ENCODE results near the gene ASB18. TPM values are rescaled to one million over a fixed set of nuclear protein-coding genes. Genes with fewer than 3 reads are reported as not detected.

The ASB18 gene
- total RNA-seq, 1 experiment from 2014 or later, result not detected

GRCh38 chr2:236215761-236216333 is 48.4 kb downstream of the ASB18 start:
- Histone ChIP-seq H3K4me3 (ENCODE audit: low read depth in 2 of 2, low read length in 2 of 2) (no peak overlapping the region), H3K4me1 (ENCODE audit: control insufficient read depth, insufficient read depth, low read length) (no peaks in the 10 kb centered on the region), H3K9me3 (ENCODE audit: control insufficient read depth, insufficient read depth, low read depth, low read length) (no peaks in the 10 kb centered on the region), H3K27ac (ENCODE audit: low read length) (no peak overlapping the region), H3K36me3 (ENCODE audit: control insufficient read depth, insufficient read depth, low read length) (no peaks in the 10 kb centered on the region), H3K27me3 (ENCODE audit: control insufficient read depth, insufficient read depth, low read length) (no peaks in the 10 kb centered on the region)
- no peak for TF ChIP-seq TCF7L2 (IDR thresholded peaks at IDR 0.05; ENCODE audit: low read depth, low read length)
- no peak for TF ChIP-seq POLR2AphosphoS5 (IDR thresholded peaks at IDR 0.05; ENCODE audit: low read depth, low read length)
- no peak for TF ChIP-seq CTCF (IDR thresholded peaks at IDR 0.05)
- no peak for TF ChIP-seq REST (IDR thresholded peaks at IDR 0.05; ENCODE audit: insufficient read depth in 1 of 2, low read depth in 2 of 2, low read length in 1 of 2)
- TF ChIP-seq SIN3A (IDR thresholded peaks at IDR 0.05; ENCODE audit: borderline replicate concordance, insufficient read depth, low read depth, low read length), result no peak
- in situ Hi-C loops (cut with HindIII; ENCODE audit: low pct_unique_long_range_greater_than_20kb, low sequenced_read_pairs), result no loop called here
- BruUV-seq (replicated peaks), result no TSS peak
- intact Hi-C loops (cut with micrococcal nuclease; ENCODE audit: unreplicated experiment), result no loop called here
- ChIA-PET CTCF (interaction anchor here (0.5 kb wide), 1 partner anchor 33 kb away, joined by 4 read pairs; no protein-coding TSS in a partner anchor), POLR2A (no interaction called here)
- DNase-seq (ENCODE audit: low read depth, low spot score), result no peak
- ATAC-seq, result no peak

GRCh38 chr2:236215196-236215595 is 49.0 kb downstream of the ASB18 start:
- no peak overlapping the region for H3K27ac ChIP-seq (ENCODE audit: low read length)
- DNase-seq (ENCODE audit: low read depth, low spot score) (no peak), ATAC-seq (no peak)
- H3K27me3 ChIP-seq (ENCODE audit: control insufficient read depth, insufficient read depth, low read length), result no peaks in the 10 kb centered on the region
- no peak for TF ChIP-seq TCF7L2 (IDR thresholded peaks at IDR 0.05; ENCODE audit: low read depth, low read length)
- TF ChIP-seq SIN3A (IDR thresholded peaks at IDR 0.05; ENCODE audit: borderline replicate concordance, insufficient read depth, low read depth, low read length), result no peak
- TF ChIP-seq CTCF (IDR thresholded peaks at IDR 0.05), result no peak
- TF ChIP-seq REST (IDR thresholded peaks at IDR 0.05; ENCODE audit: insufficient read depth in 1 of 2, low read depth in 2 of 2, low read length in 1 of 2), result no peak
- TF ChIP-seq POLR2AphosphoS5 (IDR thresholded peaks at IDR 0.05; ENCODE audit: low read depth, low read length), result no peak
- no peak overlapping the region for H3K4me3 ChIP-seq (ENCODE audit: low read depth in 2 of 2, low read length in 2 of 2)
- in situ Hi-C loops (cut with HindIII; ENCODE audit: low pct_unique_long_range_greater_than_20kb, low sequenced_read_pairs) (no loop called here), intact Hi-C loops (cut with micrococcal nuclease; ENCODE audit: unreplicated experiment) (no loop called here)
- H3K9me3 ChIP-seq (ENCODE audit: control insufficient read depth, insufficient read depth, low read depth, low read length), result no peaks in the 10 kb centered on the region
- H3K4me1 ChIP-seq (ENCODE audit: control insufficient read depth, insufficient read depth, low read length), result no peaks in the 10 kb centered on the region
- BruUV-seq (replicated peaks), result no TSS peak
- ChIA-PET POLR2A (no interaction called here), CTCF (no interaction called here)
- H3K36me3 ChIP-seq (ENCODE audit: control insufficient read depth, insufficient read depth, low read length), result no peaks in the 10 kb centered on the region

Measured in Panc1 (cell line).